Activated CD4-positive, CD25-positive, alpha-beta regulatory T cell treated with anti-CD3 and anti-CD28 coated beads, Interleukin-2, amount 50 U/mL, for 16 hours (primary cell): ENCODE measurements around the gene ZBTB46.

Experiments used
- DNase-seq: peaks from one replicate; pipeline ENCODE4 v3.0.0-alpha.2; 2020; ENCODE audit warnings: low read depth, low spot score

The ZBTB46 gene

GRCh38 chr20:63767886-63768285 lies 63.2 kb downstream of the ZBTB46 start:
- DNase-seq, result no peak

GRCh38 chr20:63767456-63767855 lies 63.6 kb downstream of the ZBTB46 start:
- no peak for DNase-seq

DNA sequence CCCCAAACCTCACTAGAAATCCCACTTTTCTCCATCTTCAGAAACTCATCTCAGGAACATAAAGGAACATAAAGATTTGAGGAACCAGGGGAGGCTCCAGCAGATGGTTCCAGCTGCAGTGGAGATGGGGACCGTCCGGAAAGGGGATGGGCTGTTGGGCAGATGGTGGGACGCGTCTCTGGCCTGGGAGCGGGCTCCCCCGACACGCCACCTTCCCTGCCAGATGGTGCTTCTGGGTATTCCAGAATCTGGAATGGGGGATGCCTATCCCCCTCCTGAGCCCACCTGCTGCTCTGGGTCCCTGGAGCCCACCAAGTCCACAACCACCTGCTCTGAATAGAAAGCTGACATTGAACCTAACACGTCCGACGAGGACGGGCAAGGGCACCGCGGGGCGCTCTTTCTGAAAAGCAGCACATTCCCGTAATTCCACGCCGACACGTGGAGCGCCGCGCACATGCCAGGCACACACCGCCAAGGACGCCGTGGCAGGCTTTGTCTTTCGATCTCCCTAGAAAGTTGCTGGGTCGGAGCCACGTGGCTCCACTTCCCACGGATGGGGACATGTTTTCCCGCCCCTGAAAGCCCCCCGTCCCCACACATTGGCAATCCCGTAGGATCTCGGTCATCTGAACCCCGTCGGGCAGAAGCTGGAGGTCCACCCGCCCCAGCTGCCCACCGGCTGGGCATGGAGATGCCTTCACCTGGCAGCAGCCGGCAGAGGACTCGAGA lies 64.2 kb downstream of the ZBTB46 start:
- DNase-seq, result no peak

- DNase-seq, result no peak
These were observed 65.2 kb downstream of the ZBTB46 start for GRCh38 chr20:63765902-63766301.

- DNase-seq, result no peak
These were observed 65.8 kb downstream of the ZBTB46 start for GRCh38 chr20:63765082-63765873.

DNA sequence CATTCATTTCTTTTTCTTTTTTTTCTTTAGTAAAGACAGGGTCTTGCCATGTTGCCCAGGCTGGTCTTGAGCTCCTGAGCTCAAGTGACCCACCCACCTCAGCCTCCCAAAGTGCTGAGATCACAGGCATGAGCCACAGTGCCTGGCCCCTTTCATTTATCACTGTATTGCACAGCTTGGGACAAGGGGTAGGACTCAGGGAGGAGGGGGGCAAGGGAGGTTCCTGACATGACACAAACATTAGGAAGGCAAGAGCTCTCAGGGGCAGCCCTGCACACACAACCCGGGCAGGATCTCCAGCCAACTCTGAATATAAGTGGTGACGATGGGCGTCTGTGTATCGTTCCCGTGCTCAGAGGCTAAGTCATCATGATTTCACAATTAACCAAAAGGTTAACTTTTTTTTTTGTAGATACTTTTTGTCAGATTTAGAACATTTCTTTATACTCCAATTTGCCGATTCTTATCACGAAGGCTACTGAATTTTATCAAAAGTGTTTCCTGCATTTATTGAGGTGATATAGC lies 71.6 kb downstream of the ZBTB46 start:
- DNase-seq, result no peak

DNA sequence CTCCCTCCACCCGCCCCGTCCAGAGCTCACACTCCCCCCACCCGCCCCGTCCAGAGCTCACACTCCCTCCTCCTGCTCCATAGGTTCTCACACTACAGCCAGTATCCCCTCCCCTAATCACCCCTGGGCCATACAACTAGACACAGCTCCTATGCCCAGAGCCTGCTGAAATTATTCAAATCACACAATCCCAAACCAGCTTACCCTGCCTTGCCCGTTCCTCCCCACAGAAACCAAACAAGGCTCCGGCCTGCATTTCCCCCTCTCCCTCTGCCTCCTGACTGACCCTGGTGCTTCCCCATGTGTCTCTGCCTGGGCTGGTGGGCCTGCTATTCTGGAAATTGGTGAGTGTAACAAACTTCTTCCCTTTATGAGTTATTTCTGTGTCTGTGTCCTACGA lies 72.9 kb downstream of the ZBTB46 start:
- DNase-seq, result no peak

- DNase-seq, result no peak
These were observed 74.4 kb downstream of the ZBTB46 start for GRCh38 chr20:63756648-63756991.

DNA sequence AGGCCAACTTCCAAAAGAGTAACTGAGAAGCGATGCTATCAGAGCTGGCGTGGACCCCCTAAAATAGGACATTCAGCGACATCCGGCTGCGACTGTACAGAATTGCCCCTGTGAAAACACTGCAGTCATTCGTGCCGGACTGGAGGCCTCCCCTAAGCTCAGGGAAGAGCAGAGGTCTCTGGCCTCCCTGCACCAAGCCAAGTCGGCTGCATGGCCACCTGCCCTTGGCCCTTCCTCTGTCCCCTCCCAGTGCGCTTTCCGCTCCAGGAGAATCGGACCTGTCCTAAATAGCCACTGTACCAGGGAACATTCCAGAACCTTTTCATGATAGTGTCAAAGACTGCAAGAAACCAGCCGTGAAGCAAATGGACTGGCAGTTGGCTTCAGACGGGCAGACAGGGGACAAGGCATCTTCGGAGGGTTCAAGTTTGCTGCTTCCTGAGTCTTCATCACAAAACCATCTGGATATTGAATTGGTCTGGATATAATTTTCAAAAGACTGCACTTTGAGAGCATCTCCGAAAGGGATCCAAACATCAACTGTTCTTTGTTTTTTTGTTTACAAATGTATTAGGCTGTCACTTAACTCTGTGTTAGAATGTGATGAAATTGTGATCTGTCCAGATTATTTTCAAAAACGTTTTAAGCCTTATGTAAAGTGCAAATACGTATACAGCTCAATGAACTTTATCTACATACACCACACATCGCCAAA lies 75.0 kb downstream of the ZBTB46 start:
- no peak for DNase-seq

GRCh38 chr20:63754008-63754407 lies 77.1 kb downstream of the ZBTB46 start:
- no peak for DNase-seq

DNA sequence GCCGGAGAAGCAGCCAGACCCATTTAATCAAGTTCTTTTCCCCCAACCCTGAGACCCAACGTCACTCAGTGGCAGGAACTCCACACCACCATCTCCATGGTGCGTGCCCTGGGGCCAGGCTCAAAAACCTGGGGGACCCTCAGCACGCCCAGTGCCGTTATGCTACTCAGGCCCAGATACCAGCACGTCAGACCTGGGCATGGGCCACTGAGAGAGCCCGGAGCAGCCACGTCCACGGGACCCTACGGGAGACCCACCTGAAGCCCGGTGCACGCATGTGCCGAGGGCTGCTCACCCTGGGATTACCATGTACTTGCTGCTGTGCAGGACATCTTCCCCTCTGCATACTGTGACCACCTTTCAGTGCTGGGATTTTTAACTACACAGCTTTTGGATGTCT lies 77.7 kb downstream of the ZBTB46 start:
- no peak for DNase-seq

GRCh38 chr20:63752411-63753101 lies 78.5 kb downstream of the ZBTB46 start:
- DNase-seq, result no peak

- no peak for DNase-seq
These were observed 79.4 kb downstream of the ZBTB46 start for GRCh38 chr20:63751471-63752271.

- DNase-seq, result no peak
These were observed 80.1 kb downstream of the ZBTB46 start for GRCh38 chr20:63750807-63751470.

GRCh38 chr20:63749597-63750508 lies 81.2 kb downstream of the ZBTB46 start:
- no peak for DNase-seq

DNA sequence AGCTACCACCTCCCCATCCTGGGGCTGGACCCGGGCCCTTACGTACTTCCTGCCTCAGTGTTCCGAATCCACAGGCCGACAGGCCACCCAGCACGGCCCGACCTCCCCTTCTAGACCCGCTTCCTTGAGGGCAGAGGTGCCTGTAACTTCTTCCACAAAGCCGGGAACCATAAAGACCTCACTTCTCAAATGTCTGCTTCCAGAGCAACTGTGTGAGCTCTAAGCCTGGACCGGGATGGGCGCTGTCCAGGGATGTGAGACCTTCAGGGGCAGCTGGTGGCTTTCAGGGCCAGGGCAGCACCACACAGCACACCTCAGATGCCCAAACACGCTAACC lies 82.2 kb downstream of the ZBTB46 start:
- DNase-seq, result no peak

DNA sequence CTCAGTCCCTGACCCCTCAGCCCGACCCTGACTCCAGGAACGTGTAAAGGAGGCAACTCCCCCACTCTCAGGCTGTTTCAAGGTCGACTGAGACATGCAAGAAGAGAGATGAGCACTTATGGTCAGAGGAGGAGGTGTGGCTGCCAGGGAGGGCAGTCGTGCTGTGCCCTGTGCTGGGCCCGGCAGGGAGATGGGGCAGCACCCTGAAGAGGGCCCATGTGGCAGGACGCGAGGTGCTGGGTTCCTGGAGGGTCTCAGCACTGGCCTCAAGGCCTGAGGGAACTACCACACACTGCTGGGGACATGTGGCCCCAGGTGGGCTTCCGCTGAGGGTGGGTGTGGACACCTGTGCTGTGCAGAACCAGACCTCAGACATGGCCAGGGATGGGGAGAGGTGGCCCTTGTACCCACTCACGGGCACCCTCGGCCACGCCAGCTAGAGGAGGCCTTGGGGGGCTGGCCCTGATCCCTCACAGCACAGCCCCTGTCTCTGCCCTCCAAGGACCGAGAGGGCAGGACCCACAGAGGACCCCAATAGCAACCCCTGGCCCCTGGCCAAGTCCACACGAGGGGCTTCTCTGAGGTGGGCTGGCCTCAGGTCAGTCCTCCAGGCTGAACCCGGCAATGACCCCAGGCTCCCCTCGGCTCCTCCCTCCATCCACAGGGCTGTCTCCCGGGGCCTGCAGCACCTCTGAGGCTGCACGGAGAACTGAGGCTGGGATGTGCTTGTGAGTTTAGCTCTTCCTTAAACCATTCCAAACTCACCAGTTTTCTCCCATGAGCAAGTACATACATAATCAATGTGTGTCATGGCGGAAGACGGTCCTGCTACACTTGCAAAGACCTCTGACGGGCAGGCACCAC lies 82.8 kb downstream of the ZBTB46 start:
- no peak for DNase-seq

GRCh38 chr20:63747622-63748069 lies 83.4 kb downstream of the ZBTB46 start:
- no peak for DNase-seq
